Central memory CD8-positive, alpha-beta T cell (primary cell): ENCODE data around the gene EML6.

Experiments used
- ATAC-seq: fragments of 150-1000 bp; cut with Tn5 transposase; replicated peaks from 2 replicates; pipeline ENCODE4 v1.10.0; 2022; ENCODE audit warnings: mild to moderate bottlenecking, moderate FRiP score, moderate number of reproducible peaks; ENCODE audit not compliant: poor library complexity, severe bottlenecking; ENCODE audit errors: extremely low read depth
- DNase-seq, 2 donors: peaks; one replicate each; pipeline ENCODE4 v3.0.0; 2021; ENCODE audit warnings: low spot score in 2 of 2
- H3K27ac Mint-ChIP-seq: one replicate; pipeline ENCODE4 v1.8.0; 2022; ENCODE audit warnings: low read depth, mild to moderate bottlenecking, moderate library complexity, mixed read lengths
- H3K27me3 Mint-ChIP-seq: one replicate; pipeline ENCODE4 v1.8.0; 2022; ENCODE audit warnings: mixed read lengths
- H3K36me3 Mint-ChIP-seq: one replicate; pipeline ENCODE4 v1.8.0; 2022; ENCODE audit warnings: mild to moderate bottlenecking, moderate library complexity, mixed read lengths; ENCODE audit not compliant: insufficient read depth
- H3K4me1 Mint-ChIP-seq: one replicate; pipeline ENCODE4 v1.8.0; 2022; ENCODE audit warnings: mixed read lengths
- H3K4me3 Mint-ChIP-seq: one replicate; pipeline ENCODE4 v1.8.0; 2022; ENCODE audit warnings: mild to moderate bottlenecking, moderate library complexity, mixed read lengths
- H3K9me3 Mint-ChIP-seq: one replicate; pipeline ENCODE4 v1.8.0; 2022; ENCODE audit warnings: mixed read lengths

Gene EML6

GRCh38 chr2:54948120-54948519 is 224.7 kb downstream of the EML6 start:
- H3K36me3 Mint-ChIP-seq = peaks cover 2% of the 10 kb centered on the region
- no peak overlapping the region for H3K4me3 Mint-ChIP-seq
- no peaks in the 10 kb centered on the region for H3K9me3 Mint-ChIP-seq
- H3K4me1 Mint-ChIP-seq = peaks cover 13% of the 10 kb centered on the region
- H3K27me3 Mint-ChIP-seq = no peaks in the 10 kb centered on the region
- no peak for ATAC-seq
- DNase-seq = no peak
- H3K27ac Mint-ChIP-seq = no peak overlapping the region

DNA sequence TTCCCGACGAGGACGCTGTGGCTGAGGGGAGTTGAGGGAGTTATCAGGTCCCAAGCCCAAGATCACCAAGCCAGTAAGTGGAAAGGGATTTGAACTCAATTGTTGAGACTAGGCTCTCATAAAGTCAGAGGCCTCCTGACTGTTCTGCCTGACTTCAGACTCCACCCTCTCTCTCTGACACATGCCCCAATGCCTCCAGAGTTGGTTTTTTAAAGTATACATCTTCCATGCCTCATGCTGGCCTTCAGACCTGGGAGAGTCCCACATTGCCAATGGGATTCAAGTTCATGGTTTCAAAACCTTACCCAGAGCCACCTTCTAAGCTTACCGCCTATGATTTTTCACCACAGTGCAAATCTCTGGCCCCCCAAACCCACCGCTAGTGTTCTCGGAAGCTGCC is 226.0 kb downstream of the EML6 start:
- H3K4me1 Mint-ChIP-seq = peaks cover 13% of the 10 kb centered on the region
- H3K4me3 Mint-ChIP-seq = no peak overlapping the region
- H3K36me3 Mint-ChIP-seq = peaks cover 2% of the 10 kb centered on the region
- DNase-seq = no peak
- H3K9me3 Mint-ChIP-seq = no peaks in the 10 kb centered on the region
- no peak for ATAC-seq
- H3K27me3 Mint-ChIP-seq = no peaks in the 10 kb centered on the region
- H3K27ac Mint-ChIP-seq = no peak overlapping the region

GRCh38 chr2:54950811-54951210 is 227.3 kb downstream of the EML6 start:
- no peaks in the 10 kb centered on the region for H3K9me3 Mint-ChIP-seq
- H3K27ac Mint-ChIP-seq = no peak overlapping the region
- peaks cover 6% of the 10 kb centered on the region for H3K4me1 Mint-ChIP-seq
- DNase-seq (no peak), ATAC-seq (no peak)
- H3K4me3 Mint-ChIP-seq = no peak overlapping the region
- H3K27me3 Mint-ChIP-seq = no peaks in the 10 kb centered on the region
- peaks cover 2% of the 10 kb centered on the region for H3K36me3 Mint-ChIP-seq

GRCh38 chr2:54952425-54952824 is 229.0 kb downstream of the EML6 start:
- no peak overlapping the region for H3K4me3 Mint-ChIP-seq
- no peaks in the 10 kb centered on the region for H3K27me3 Mint-ChIP-seq
- H3K27ac Mint-ChIP-seq = no peak overlapping the region
- H3K9me3 Mint-ChIP-seq = no peaks in the 10 kb centered on the region
- DNase-seq (no peak), ATAC-seq (no peak)
- H3K4me1 Mint-ChIP-seq = no peaks in the 10 kb centered on the region
- peaks cover 2% of the 10 kb centered on the region for H3K36me3 Mint-ChIP-seq

GRCh38 chr2:54952978-54953456 is 229.6 kb downstream of the EML6 start:
- peaks cover 2% of the 10 kb centered on the region for H3K36me3 Mint-ChIP-seq
- H3K4me1 Mint-ChIP-seq = no peaks in the 10 kb centered on the region
- no peak for ATAC-seq
- DNase-seq = no peak
- H3K4me3 Mint-ChIP-seq = no peak overlapping the region
- no peaks in the 10 kb centered on the region for H3K27me3 Mint-ChIP-seq
- no peak overlapping the region for H3K27ac Mint-ChIP-seq
- H3K9me3 Mint-ChIP-seq = no peaks in the 10 kb centered on the region

DNA sequence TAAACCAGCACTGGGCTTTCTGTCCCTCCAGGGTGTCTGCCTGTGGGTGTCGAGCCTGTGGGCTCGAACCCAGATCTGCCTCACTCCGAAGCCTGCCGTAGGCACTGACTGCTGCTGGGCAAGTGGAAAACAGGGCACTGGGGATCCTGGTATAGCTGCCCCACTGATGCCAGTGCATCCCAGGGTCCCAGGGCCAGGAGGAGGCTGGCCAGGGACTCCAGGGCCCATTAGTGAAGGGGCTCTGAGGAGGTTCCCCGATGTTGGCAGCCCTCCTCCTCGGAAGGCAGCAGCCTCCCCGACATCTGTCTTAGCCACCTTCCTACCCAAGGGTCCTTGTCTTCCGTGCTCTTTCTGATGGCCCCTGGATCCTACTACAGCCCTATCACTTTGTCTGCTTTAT is 230.7 kb downstream of the EML6 start:
- H3K27ac Mint-ChIP-seq = no peak overlapping the region

DNA sequence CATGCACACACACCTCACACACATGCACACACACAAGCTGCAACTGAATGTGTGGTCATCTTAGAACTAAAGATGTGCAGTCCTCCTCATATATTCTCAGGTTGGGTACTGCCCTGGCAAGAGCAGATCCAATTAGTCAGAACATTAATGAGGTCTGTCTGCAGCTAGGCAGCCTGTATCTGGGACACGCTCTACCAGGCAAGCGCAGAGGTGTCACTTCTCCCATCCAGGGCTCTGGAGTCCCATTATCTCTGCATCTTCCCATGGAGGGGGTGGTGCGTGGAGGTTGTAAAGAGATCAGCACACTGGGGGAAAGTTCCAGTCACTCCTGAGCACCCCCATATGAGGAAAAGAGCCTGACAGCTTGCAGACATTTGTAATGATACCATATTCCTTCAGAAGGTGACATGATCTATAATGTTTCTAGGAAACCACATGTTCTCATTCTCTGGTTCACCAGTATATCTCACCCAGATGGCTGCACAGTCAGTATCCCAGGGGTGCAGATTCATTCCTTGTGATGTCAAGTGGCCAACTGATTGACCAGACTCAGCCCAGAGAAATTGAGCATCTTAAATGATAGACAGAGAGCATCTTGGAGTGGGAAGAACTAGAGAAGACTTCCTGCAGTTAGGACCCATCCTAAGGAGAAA is 231.4 kb downstream of the EML6 start:
- Mint-ChIP-seq H3K4me3 (no peak overlapping the region), H3K36me3 (peaks cover 2% of the 10 kb centered on the region), H3K4me1 (no peaks in the 10 kb centered on the region), H3K9me3 (no peaks in the 10 kb centered on the region), H3K27me3 (no peaks in the 10 kb centered on the region), H3K27ac (no peak overlapping the region)
- ATAC-seq = no peak
- DNase-seq = no peak

More for the DNA sequence above, 230.7 kb downstream of the EML6 start:
- Mint-ChIP-seq H3K4me1 (no peaks in the 10 kb centered on the region), H3K27me3 (no peaks in the 10 kb centered on the region), H3K4me3 (no peak overlapping the region), H3K9me3 (no peaks in the 10 kb centered on the region), H3K36me3 (peaks cover 2% of the 10 kb centered on the region)
- DNase-seq = no peak
- no peak for ATAC-seq

DNA sequence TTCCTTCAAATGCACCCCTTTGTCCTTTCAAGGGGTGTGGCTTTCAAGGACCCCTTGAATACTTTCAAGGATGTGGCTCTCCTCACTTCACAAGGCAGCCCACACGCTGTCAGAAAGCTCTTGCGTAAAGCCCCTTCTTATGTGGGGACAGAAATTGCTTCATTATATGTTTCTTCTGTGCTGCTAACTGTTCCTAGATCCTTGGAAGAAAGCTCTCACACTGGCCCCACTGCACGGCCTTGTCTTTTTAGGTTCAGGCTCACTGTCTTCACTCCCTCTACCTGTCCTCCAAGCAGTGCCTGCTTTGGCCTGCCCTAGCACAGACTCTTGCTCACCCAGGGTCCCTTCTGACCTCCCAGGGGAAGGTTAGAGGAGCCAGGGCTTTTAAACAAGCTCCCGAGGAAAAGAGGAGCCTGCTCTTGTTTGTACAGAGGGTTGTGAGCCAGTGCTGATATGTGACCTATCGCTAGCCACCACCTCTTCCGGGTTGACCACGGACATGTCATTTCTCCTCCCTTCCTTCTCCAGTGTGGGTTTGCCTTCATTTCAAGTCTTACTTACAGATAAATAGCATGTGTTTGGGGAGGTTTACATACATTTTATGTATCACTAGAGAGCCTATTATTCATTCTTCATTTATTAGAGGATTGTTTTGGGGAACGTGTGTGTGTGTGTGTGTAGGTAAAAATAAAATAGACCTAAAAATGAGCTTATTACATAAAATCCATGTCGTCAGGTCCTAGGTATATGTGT is 232.1 kb downstream of the EML6 start:
- Mint-ChIP-seq H3K27ac (no peak overlapping the region), H3K9me3 (no peaks in the 10 kb centered on the region), H3K4me1 (no peaks in the 10 kb centered on the region), H3K27me3 (no peaks in the 10 kb centered on the region), H3K36me3 (peaks cover 2% of the 10 kb centered on the region), H3K4me3 (no peak overlapping the region)
- ATAC-seq (no peak), DNase-seq (no peak)

GRCh38 chr2:54956111-54956627 is 232.7 kb downstream of the EML6 start:
- Mint-ChIP-seq H3K27ac (no peak overlapping the region), H3K36me3 (peaks cover 2% of the 10 kb centered on the region), H3K9me3 (no peaks in the 10 kb centered on the region), H3K4me3 (no peak overlapping the region), H3K4me1 (no peaks in the 10 kb centered on the region), H3K27me3 (no peaks in the 10 kb centered on the region)
- DNase-seq = no peak
- ATAC-seq = no peak

DNA sequence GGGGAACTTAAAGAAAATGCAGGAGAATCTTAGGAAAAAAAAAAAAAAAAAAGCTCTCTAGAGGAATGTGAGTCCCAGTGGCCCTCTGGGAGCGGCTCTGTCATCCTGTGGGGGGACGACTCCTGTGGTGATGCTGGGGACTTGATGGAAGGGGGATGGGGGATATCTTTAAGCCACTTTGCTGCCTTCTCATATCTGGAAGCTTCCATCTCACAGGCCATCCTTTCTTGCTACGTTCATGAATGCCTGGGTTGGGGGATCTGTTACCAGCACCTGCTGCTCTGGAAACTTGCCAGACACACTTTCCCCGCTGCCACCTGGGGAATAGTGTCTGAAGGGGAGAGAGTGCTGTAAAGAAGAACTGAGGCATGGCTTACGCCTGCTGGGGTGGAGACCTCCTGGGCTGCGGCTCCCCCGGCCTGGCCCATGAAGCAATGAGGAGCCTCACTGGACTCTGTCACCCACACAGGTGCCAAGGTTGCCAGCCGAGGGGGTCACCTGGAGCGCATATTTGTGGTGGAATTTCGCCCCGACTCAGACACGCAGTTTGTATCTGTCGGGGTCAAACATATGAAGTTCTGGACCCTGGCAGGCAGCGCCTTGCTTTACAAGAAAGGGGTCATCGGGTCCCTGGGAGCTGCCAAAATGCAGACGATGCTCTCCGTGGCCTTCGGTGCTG is 234.0 kb downstream of the EML6 start:
- H3K36me3 Mint-ChIP-seq = peaks cover under 1% of the 10 kb centered on the region
- H3K4me3 Mint-ChIP-seq = no peak overlapping the region
- DNase-seq = no peak
- no peaks in the 10 kb centered on the region for H3K27me3 Mint-ChIP-seq
- ATAC-seq = no peak
- H3K4me1 Mint-ChIP-seq = no peaks in the 10 kb centered on the region
- no peaks in the 10 kb centered on the region for H3K9me3 Mint-ChIP-seq
- no peak overlapping the region for H3K27ac Mint-ChIP-seq

DNA sequence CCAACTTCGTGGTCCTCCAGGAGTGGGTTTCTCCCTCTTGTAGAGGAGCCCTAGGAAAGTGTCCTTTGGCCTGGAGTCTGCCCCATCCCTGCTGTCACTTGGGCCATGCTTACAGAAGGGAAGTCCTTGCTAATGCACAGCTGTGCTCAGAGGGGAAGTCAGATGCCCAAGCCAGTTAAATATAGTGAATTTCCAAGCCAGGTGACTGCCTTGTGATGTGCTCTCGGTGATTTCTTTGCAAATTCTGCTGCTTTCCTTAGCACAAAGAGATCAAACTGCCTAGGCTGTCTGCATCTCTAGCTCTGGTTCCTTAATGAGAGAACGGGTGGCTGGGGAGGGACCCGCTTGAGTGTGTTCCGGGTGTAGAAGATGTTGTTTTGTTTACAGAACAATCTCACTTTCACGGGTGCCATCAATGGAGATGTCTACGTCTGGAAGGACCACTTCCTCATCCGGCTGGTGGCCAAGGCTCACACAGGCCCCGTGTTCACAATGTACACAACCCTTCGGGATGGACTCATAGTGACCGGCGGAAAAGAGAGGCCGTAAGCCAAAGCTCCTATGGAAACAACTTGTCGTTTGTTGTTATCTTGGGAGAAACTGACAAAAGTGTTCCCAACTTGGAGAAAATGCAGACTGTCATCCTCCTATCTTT is 235.4 kb downstream of the EML6 start:
- DNase-seq = no peak
- H3K27me3 Mint-ChIP-seq = no peaks in the 10 kb centered on the region
- H3K9me3 Mint-ChIP-seq = no peaks in the 10 kb centered on the region
- H3K36me3 Mint-ChIP-seq = no peaks in the 10 kb centered on the region
- no peak overlapping the region for H3K4me3 Mint-ChIP-seq
- no peak for ATAC-seq
- no peaks in the 10 kb centered on the region for H3K4me1 Mint-ChIP-seq
- no peak overlapping the region for H3K27ac Mint-ChIP-seq

DNA sequence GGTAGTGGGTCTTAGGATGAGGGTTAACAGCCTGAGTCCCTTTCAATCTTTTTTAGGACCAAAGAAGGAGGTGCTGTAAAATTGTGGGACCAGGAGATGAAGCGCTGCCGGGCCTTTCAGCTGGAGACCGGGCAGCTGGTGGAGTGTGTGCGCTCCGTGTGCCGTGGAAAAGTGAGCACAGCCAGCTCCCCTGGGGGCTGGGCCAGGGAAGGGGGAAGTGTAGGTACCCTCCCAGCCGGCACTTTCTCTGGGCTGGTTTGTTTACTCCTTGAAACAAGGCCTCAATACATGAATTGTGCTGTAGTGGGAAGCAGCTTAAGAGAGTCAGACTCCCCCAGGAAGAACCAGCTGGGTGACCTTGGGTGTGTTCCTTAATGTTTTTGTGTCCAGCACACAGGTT is 236.7 kb downstream of the EML6 start:
- Mint-ChIP-seq H3K4me1 (peaks cover 9% of the 10 kb centered on the region), H3K4me3 (no peak overlapping the region), H3K27me3 (no peaks in the 10 kb centered on the region), H3K9me3 (no peaks in the 10 kb centered on the region), H3K36me3 (peaks cover 2% of the 10 kb centered on the region), H3K27ac (no peak overlapping the region)
- no peak for ATAC-seq
- DNase-seq = no peak
